Esophagus muscularis mucosa (tissue), 4 donors: ENCODE data around the gene NCOA7. TPM values are rescaled to one million over a fixed set of nuclear protein-coding genes. Genes with fewer than 3 reads are reported as not detected.
A peak's percentile ranks its signal among the peaks of the same experiment; 100 is the strongest.

Experiments used
- DNase-seq: peaks from one replicate; pipeline ENCODE4 v3.0.0-alpha.2; 2017; ENCODE audit errors: extremely low spot score
- H3K27ac ChIP-seq, 4 donors: fragments of 200-600 bp; sonication (generic); replicated peaks in 1 of 4; 1 replicate in 3 of 4; 2 replicates in 1 of 4; pipeline ENCODE4 v1.5.1; 2016 to 2019; ENCODE audit warnings: mild to moderate bottlenecking in 1 of 4
- H3K27me3 ChIP-seq, 4 donors: fragments of 200-600 bp; sonication (generic); one replicate each; pipeline versions ENCODE4 v1.5.1 to v1.6.0; 2016 to 2019
- H3K36me3 ChIP-seq, 4 donors: fragments of 200-600 bp; sonication (generic); one replicate each; pipeline ENCODE4 v1.5.1; 2016 to 2019
- H3K4me1 ChIP-seq, 4 donors: fragments of 200-600 bp; sonication (generic); one replicate each; pipeline ENCODE4 v1.5.1; 2016 to 2019
- H3K4me3 ChIP-seq, 4 donors: fragments of 200-600 bp; sonication (generic); 1 replicate in 2 of 4; 2 replicates in 2 of 4; pipeline ENCODE4 v1.5.1; 2016 to 2019; ENCODE audit warnings: mild to moderate bottlenecking in 4 of 4, moderate library complexity in 1 of 4
- H3K9me3 ChIP-seq, 4 donors: fragments of 200-600 bp; sonication (generic); 1 replicate in 3 of 4; 2 replicates in 1 of 4; pipeline ENCODE4 v1.5.1; 2016 to 2019
- CTCF ChIP-seq, 3 experiments: fragments of 200-600 bp in 2 of 3; fragments of 450-650 bp in 1 of 3; sonication (generic) in 2 of 3; IDR thresholded peaks; one replicate each; pipeline ENCODE4 v1.5.1; 2017 to 2019; ENCODE audit warnings: antibody characterized with exemption in 3 of 3, mild to moderate bottlenecking in 2 of 3, moderate library complexity in 1 of 3
- EP300 ChIP-seq: sonication (generic); formaldehyde crosslinking; IDR thresholded peaks from one replicate; pipeline ENCODE4 v1.6.1; 2017; ENCODE audit warnings: antibody characterized with exemption
- POLR2A ChIP-seq: fragments of 450-650 bp; IDR thresholded peaks from one replicate; pipeline ENCODE4 v1.6.1; 2017; ENCODE audit warnings: antibody characterized with exemption, moderate library complexity, mild to moderate bottlenecking, low read depth
- POLR2AphosphoS5 ChIP-seq, 2 donors: sonication (generic); formaldehyde crosslinking; IDR thresholded peaks; one replicate each; pipeline ENCODE4 v1.6.1; 2017; ENCODE audit warnings: antibody characterized with exemption in 2 of 2
- WGBS: methylation state at CpG from one replicate; pipeline ENCODE4 v1.1.5; 2018; 5-methylcytosine and 5-hydroxymethylcytosine counted together
- intact Hi-C: fragments of 100-400 bp; cut with DNase I; formaldehyde crosslinking; loops from one replicate; pipeline ENCODE4 v1.15.1; 2023
- total RNA-seq, 4 donors: library from RNA; depleted of rRNA; stranded (reverse); fragments of >200 nt; gene quantifications; one replicate each; pipeline versions ENCODE4 v1.1.0 to v1.2.1, GENCODE V29; 2016

NCOA7 gene
- total RNA-seq, 4 donors from 2014 or later: 15.4 to 29.0 (median 19.9) TPM

DNA sequence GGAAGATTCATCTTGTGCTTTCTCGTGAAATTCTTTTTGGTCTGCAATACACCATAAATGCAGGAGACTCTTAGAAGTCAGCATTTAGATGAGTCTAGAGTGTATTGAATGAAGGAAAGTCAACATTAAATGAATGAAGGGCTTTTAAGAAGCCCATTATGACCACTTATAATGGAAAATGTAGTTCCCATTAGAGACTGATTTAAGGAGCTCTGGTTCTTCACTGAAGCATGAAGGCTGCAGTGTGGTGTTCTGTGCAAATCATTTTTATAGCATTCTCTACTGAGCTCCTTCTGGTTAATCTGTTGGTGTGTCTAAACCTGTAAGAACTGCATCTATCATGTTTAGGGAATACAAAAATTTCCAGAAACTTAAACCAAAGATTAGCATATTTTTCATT, 19.7 kb downstream of the NCOA7 start:
- Histone ChIP-seq H3K36me3 (peaks cover 0 to 9% (median 2%) of the 10 kb centered on the region in 4 donors), H3K27me3 (no peaks in the 10 kb centered on the region), H3K4me1 (peaks cover 27 to 42% (median 42%) of the 10 kb centered on the region in 4 donors), H3K9me3 (no peaks in the 10 kb centered on the region), H3K4me3 (no peak overlapping the region), H3K27ac (no peak overlapping the region)
- no peak for DNase-seq
- intact Hi-C loops: no loop called here
- no peak for TF ChIP-seq CTCF (IDR thresholded peaks at IDR 0.05)
- 82% methylated on average over 1 of the region's 1 CpG for WGBS

GRCh38 chr6:125811259-125811658, 20.5 kb downstream of the NCOA7 start:
- TF ChIP-seq CTCF (IDR thresholded peaks at IDR 0.05) (no peak), POLR2A (no peak), EP300 (no peak), POLR2AphosphoS5 (IDR thresholded peaks at IDR 0.05) (no peak)
- Histone ChIP-seq H3K36me3 (peaks cover 0 to 7% (median 2%) of the 10 kb centered on the region in 4 donors), H3K4me1 (peaks cover 31 to 50% (median 45%) of the 10 kb centered on the region in 4 donors), H3K27ac (no peak overlapping the region), H3K9me3 (no peaks in the 10 kb centered on the region), H3K27me3 (no peaks in the 10 kb centered on the region), H3K4me3 (no peak overlapping the region)
- WGBS: 86% methylated on average over 5 of the region's 5 CpGs
- no peak for DNase-seq
- intact Hi-C loops: no loop called here

DNA sequence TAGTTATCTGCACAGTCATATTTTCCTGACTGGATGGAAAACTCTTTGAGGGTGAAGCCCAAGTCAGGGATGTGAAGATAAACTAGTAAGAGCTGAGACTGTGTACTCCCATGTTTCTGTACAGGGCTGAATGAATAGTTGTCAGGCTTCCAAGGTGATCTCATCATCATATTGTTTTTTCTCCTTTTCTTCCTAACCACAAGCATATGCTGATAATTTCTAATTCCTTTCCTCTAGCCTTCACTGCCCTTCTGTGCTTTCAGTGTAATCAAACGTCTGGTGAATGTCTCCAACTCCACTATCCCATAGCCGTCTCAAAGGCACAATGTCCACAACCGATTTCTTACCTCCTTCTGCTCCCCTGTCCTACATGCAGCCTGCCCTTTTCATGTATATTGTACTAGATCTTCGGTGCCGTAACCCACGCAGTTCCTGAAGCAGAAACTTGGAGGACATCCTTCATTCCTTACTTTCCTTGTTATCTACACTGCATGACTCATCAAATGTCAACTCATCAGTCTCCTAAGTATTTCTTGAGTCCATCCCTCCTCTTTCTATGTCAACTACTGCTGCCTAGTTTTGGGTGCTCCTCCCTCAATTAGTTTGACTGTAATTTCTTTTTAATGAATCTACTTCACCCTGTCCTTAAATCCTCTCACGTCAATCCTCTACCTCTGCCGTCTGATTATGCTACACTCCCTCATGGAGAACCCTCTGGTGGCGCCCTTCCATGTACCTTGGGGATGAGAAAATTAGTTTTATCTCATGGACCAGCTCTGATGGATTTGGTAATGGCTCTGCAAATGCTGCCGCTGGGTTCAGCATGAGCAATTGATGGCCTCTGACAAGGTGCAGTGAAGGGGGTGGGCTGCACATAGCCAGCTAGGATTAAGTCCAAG, 21.9 kb downstream of the NCOA7 start:
- H3K4me1 ChIP-seq: peaks cover 33 to 55% (median 45%) of the 10 kb centered on the region in 4 donors
- DNase-seq: no peak
- peak overlapping the region in 1 of 4 donors; percentile 17 for H3K4me3 ChIP-seq
- H3K9me3 ChIP-seq: no peaks in the 10 kb centered on the region
- no peak for TF ChIP-seq CTCF (IDR thresholded peaks at IDR 0.05)
- no peak for TF ChIP-seq EP300
- no peak for TF ChIP-seq POLR2A
- no peak for TF ChIP-seq POLR2AphosphoS5 (IDR thresholded peaks at IDR 0.05)
- no peaks in the 10 kb centered on the region for H3K27me3 ChIP-seq
- peaks cover 0 to 7% (median 2%) of the 10 kb centered on the region in 4 donors for H3K36me3 ChIP-seq
- intact Hi-C loops: no loop called here
- H3K27ac ChIP-seq: peak overlapping the region; percentile 9 to 61 (median 46)
- WGBS: 68% methylated on average over 10 of the region's 10 CpGs

DNA sequence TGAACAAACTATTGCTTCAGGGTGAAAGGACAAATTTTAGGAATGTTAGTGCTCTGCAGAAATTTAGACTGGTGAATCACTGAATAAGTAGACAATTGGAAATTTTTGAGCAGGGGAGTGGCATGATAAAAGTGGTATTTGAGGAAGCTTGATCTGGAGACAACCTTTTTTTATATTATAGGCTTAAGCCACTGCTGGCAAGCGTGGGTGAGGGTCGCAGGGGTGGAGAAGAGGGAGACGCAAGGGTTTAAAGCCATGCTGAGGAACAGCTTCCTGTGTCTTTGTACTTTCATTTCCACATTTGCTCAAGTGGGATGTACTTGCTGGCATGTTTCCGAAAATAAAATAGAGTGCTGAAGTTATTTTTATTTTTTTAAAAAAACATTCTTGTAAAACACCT, 23.7 kb downstream of the NCOA7 start:
- no peak for DNase-seq
- Histone ChIP-seq H3K4me3 (no peak overlapping the region), H3K27ac (peak overlapping the region in 3 of 4 donors; percentile 10 to 47 (median 30)), H3K9me3 (no peaks in the 10 kb centered on the region), H3K4me1 (peaks cover 37 to 62% (median 51%) of the 10 kb centered on the region in 4 donors), H3K27me3 (no peaks in the 10 kb centered on the region), H3K36me3 (no peaks in the 10 kb centered on the region)
- no peak for TF ChIP-seq POLR2AphosphoS5 (IDR thresholded peaks at IDR 0.05)
- no peak for TF ChIP-seq POLR2A
- intact Hi-C loops: no loop called here
- 37% methylated on average over 4 of the region's 4 CpGs for WGBS

GRCh38 chr6:125815080-125815910, 24.5 kb downstream of the NCOA7 start:
- Histone ChIP-seq H3K27ac (peak overlapping the region in 3 of 4 donors; percentile 30 to 53 (median 47)), H3K9me3 (no peaks in the 10 kb centered on the region), H3K27me3 (no peaks in the 10 kb centered on the region), H3K4me1 (peaks cover 37 to 56% (median 54%) of the 10 kb centered on the region in 4 donors), H3K4me3 (no peak overlapping the region), H3K36me3 (peaks cover 0 to 5% (median 0%) of the 10 kb centered on the region in 4 donors)
- intact Hi-C loops: no loop called here
- DNase-seq: no peak
- no peak for TF ChIP-seq POLR2A
- no peak for TF ChIP-seq POLR2AphosphoS5 (IDR thresholded peaks at IDR 0.05)
- TF ChIP-seq EP300: no peak
- TF ChIP-seq CTCF (IDR thresholded peaks at IDR 0.05): no peak
- 46% methylated on average over 5 of the region's 5 CpGs for WGBS
